ENCODE data around the gene MRPL58. TPM values are rescaled to one million over a fixed set of nuclear protein-coding genes. Genes with fewer than 3 reads are reported as not detected.
A peak's percentile ranks its signal among the peaks of the same experiment; 100 is the strongest.

The MRPL58 gene
- polyA plus RNA-seq (2013), result 24.9 and 25.0 TPM in 2 replicates

GRCh38 chr17:75012346-75013091 lies at the start of gene MRPL58:
Gene MRPL58 (plus strand): TSS chr17:75012670. CDS start chr17:75012687, 17 bp downstream.
- Histone ChIP-seq H3K23ac (ENCODE audit: low read length) (no peak within 1 kb of the TSS), H2BK12ac (ENCODE audit: low read length) (no peak within 1 kb of the TSS), H3K79me2 (ENCODE audit: control insufficient read depth, insufficient read depth, low read length, poor library complexity) (peaks cover 5% of the 10 kb centered on the region), H3K27ac (ENCODE audit: low read depth, low read length) (peak within 1 kb of the TSS; percentile 82), H3K79me1 (ENCODE audit: low read length) (peaks cover 12% of the 10 kb centered on the region), H2AK5ac (ENCODE audit: low read length) (no peak within 1 kb of the TSS), H3K9ac (ENCODE audit: low read length) (peak within 1 kb of the TSS; percentile 78), H4K91ac (ENCODE audit: low read depth, low read length) (peak within 1 kb of the TSS; percentile 90), H3K14ac (ENCODE audit: low read length) (peak within 1 kb of the TSS; percentile 89), H3K4me3 (ENCODE audit: low read depth, low read length) (peak within 1 kb of the TSS; percentile 86), H3K9me3 (ENCODE audit: insufficient read depth, low read depth, low read length) (no peaks in the 10 kb centered on the region), H3K4me2 (ENCODE audit: low read length) (peak within 1 kb of the TSS; percentile 85), H4K8ac (ENCODE audit: low read depth, low read length) (peak within 1 kb of the TSS; percentile 98), H4K12ac (ENCODE audit: low read depth, low read length) (peak within 1 kb of the TSS; percentile 97), H3K4me1 (ENCODE audit: control insufficient read depth in 1 of 2, insufficient read depth in 2 of 2, low read length in 2 of 2) (peaks cover 15 to 23% of the 10 kb centered on the region in 2 experiments), H2BK5ac (ENCODE audit: low read depth, low read length, poor library complexity) (peak within 1 kb of the TSS; percentile 87), H2AFZ (ENCODE audit: insufficient read depth, low read length, poor library complexity) (peak within 1 kb of the TSS; percentile 97), H2BK120ac (ENCODE audit: insufficient read depth, low read length, poor library complexity) (peak within 1 kb of the TSS; percentile 90), H3K4ac (ENCODE audit: low read depth, low read length) (peak within 1 kb of the TSS; percentile 71), H3K18ac (ENCODE audit: low read length) (peak within 1 kb of the TSS; percentile 85), H3K36me3 (ENCODE audit: control insufficient read depth in 1 of 2, insufficient read depth in 2 of 2, low read length in 2 of 2) (peaks cover 0 to 2% of the 10 kb centered on the region in 2 experiments), H3K27me3 (ENCODE audit: insufficient read depth, low read length) (no peaks in the 10 kb centered on the region)
- no CpG with 5 or more reads among the region's 63 CpGs for WGBS (ENCODE audit: extremely low coverage, insufficient coverage, insufficient read length)
- DNase-seq, result peak; percentile 67 to 86

DNA sequence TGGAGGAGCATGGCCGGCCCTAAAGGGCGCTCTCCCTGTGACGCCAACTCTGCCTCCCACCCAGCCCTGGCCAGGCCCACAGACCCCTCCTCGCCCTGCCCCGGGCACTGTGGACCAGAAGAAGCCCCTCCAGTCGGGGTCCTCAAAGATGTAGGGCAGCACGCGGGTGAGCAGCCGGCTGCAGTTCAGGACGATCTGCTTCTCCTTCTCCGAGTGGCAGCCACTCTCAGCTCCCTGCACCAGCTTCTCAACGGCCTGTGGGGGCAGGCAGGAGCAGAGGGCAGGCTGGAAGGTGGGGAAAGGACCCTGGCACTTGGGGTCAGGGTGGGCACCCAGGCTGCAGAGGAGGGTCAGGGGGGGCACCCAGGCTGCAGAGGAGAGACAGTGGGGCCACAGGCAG lies 48.8 kb upstream of the MRPL58 start:
- H4K91ac ChIP-seq (ENCODE audit: low read depth, low read length), result no peak overlapping the region
- H3K18ac ChIP-seq (ENCODE audit: low read length), result no peak overlapping the region
- H3K79me1 ChIP-seq (ENCODE audit: low read length), result peaks cover 2% of the 10 kb centered on the region
- H3K9ac ChIP-seq (ENCODE audit: low read length), result no peak overlapping the region
- H3K27me3 ChIP-seq (ENCODE audit: insufficient read depth, low read length), result no peaks in the 10 kb centered on the region
- H3K4me1 ChIP-seq (ENCODE audit: control insufficient read depth in 1 of 2, insufficient read depth in 2 of 2, low read length in 2 of 2), result peaks cover 7 to 8% of the 10 kb centered on the region in 2 experiments
- no CpG with 5 or more reads among the region's 12 CpGs for WGBS (ENCODE audit: extremely low coverage, insufficient coverage, insufficient read length)
- H3K27ac ChIP-seq (ENCODE audit: low read depth, low read length), result no peak overlapping the region
- no peaks in the 10 kb centered on the region for H3K79me2 ChIP-seq (ENCODE audit: control insufficient read depth, insufficient read depth, low read length, poor library complexity)
- no peak overlapping the region for H3K4me2 ChIP-seq (ENCODE audit: low read length)
- H2AK5ac ChIP-seq (ENCODE audit: low read length), result no peak overlapping the region
- DNase-seq, result no peak
- no peak overlapping the region for H2BK120ac ChIP-seq (ENCODE audit: insufficient read depth, low read length, poor library complexity)
- H3K4ac ChIP-seq (ENCODE audit: low read depth, low read length), result no peak overlapping the region
- no peak overlapping the region for H3K23ac ChIP-seq (ENCODE audit: low read length)
- H4K12ac ChIP-seq (ENCODE audit: low read depth, low read length), result no peak overlapping the region
- peaks cover 4% of the 10 kb centered on the region for H3K9me3 ChIP-seq (ENCODE audit: insufficient read depth, low read depth, low read length)
- no peak overlapping the region for H3K4me3 ChIP-seq (ENCODE audit: low read depth, low read length)
- H3K14ac ChIP-seq (ENCODE audit: low read length), result no peak overlapping the region
- no peak overlapping the region for H2AFZ ChIP-seq (ENCODE audit: insufficient read depth, low read length, poor library complexity)
- no peak overlapping the region for H4K8ac ChIP-seq (ENCODE audit: low read depth, low read length)
- H2BK5ac ChIP-seq (ENCODE audit: low read depth, low read length, poor library complexity), result no peak overlapping the region
- no peak overlapping the region for H2BK12ac ChIP-seq (ENCODE audit: low read length)
- H3K36me3 ChIP-seq (ENCODE audit: control insufficient read depth in 1 of 2, insufficient read depth in 2 of 2, low read length in 2 of 2), result no peaks in the 10 kb centered on the region

- H3K18ac ChIP-seq (ENCODE audit: low read length), result no peak overlapping the region
- no peak overlapping the region for H3K4me2 ChIP-seq (ENCODE audit: low read length)
- no peak overlapping the region for H2AFZ ChIP-seq (ENCODE audit: insufficient read depth, low read length, poor library complexity)
- H4K8ac ChIP-seq (ENCODE audit: low read depth, low read length), result no peak overlapping the region
- H2BK12ac ChIP-seq (ENCODE audit: low read length), result no peak overlapping the region
- no CpG with 5 or more reads among the region's 12 CpGs for WGBS (ENCODE audit: extremely low coverage, insufficient coverage, insufficient read length)
- H3K36me3 ChIP-seq (ENCODE audit: control insufficient read depth in 1 of 2, insufficient read depth in 2 of 2, low read length in 2 of 2), result no peaks in the 10 kb centered on the region
- no peak overlapping the region for H3K9ac ChIP-seq (ENCODE audit: low read length)
- H3K4me3 ChIP-seq (ENCODE audit: low read depth, low read length), result no peak overlapping the region
- H3K9me3 ChIP-seq (ENCODE audit: insufficient read depth, low read depth, low read length), result peaks cover 4% of the 10 kb centered on the region
- peaks cover 4% of the 10 kb centered on the region for H3K79me1 ChIP-seq (ENCODE audit: low read length)
- H2BK120ac ChIP-seq (ENCODE audit: insufficient read depth, low read length, poor library complexity), result no peak overlapping the region
- H3K4ac ChIP-seq (ENCODE audit: low read depth, low read length), result no peak overlapping the region
- H3K27me3 ChIP-seq (ENCODE audit: insufficient read depth, low read length), result no peaks in the 10 kb centered on the region
- H4K91ac ChIP-seq (ENCODE audit: low read depth, low read length), result no peak overlapping the region
- H3K14ac ChIP-seq (ENCODE audit: low read length), result no peak overlapping the region
- DNase-seq, result no peak
- peaks cover 10 to 11% of the 10 kb centered on the region in 2 experiments for H3K4me1 ChIP-seq (ENCODE audit: control insufficient read depth in 1 of 2, insufficient read depth in 2 of 2, low read length in 2 of 2)
- no peak overlapping the region for H3K27ac ChIP-seq (ENCODE audit: low read depth, low read length)
- no peak overlapping the region for H2BK5ac ChIP-seq (ENCODE audit: low read depth, low read length, poor library complexity)
- H2AK5ac ChIP-seq (ENCODE audit: low read length), result no peak overlapping the region
- no peak overlapping the region for H3K23ac ChIP-seq (ENCODE audit: low read length)
- no peak overlapping the region for H4K12ac ChIP-seq (ENCODE audit: low read depth, low read length)
- no peaks in the 10 kb centered on the region for H3K79me2 ChIP-seq (ENCODE audit: control insufficient read depth, insufficient read depth, low read length, poor library complexity)
These were observed 48.2 kb upstream of the MRPL58 start for GRCh38 chr17:74964246-74964761.

DNA sequence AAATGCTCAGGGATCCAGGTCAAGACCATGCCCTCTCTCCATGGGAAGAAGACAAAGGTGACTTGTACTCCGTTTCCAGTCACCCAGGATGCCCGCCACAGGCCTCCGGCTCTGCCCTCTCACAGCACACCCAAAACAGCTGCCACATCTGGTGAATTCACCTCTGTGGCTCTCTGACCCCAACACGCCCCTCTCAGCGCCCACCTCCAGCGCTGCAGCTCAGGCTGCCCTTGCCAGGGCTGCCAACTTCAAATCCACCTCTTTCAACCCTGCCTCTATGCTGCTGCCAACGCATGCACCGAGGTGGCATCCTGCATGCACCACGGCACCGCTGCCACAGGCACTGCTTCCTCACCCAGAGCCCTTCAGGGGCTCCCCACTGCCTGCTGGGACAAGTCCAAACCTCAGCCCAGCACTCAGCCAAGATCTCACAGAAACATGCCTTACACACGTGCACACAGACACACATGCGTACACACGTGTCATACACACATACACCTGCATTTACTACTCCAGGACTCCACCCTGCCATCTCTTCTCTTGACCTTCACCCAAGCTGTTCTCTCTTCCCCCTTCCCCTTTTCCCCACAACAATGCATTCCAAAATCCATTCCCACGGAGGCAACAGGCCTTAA lies 47.4 kb upstream of the MRPL58 start:
- H3K27ac ChIP-seq (ENCODE audit: low read depth, low read length), result no peak overlapping the region

More for the DNA sequence above, 47.4 kb upstream of the MRPL58 start:
- Histone ChIP-seq H4K8ac (ENCODE audit: low read depth, low read length) (no peak overlapping the region), H3K9ac (ENCODE audit: low read length) (no peak overlapping the region), H3K4me3 (ENCODE audit: low read depth, low read length) (no peak overlapping the region), H3K4me2 (ENCODE audit: low read length) (no peak overlapping the region), H2BK120ac (ENCODE audit: insufficient read depth, low read length, poor library complexity) (no peak overlapping the region), H3K9me3 (ENCODE audit: insufficient read depth, low read depth, low read length) (peaks cover 4% of the 10 kb centered on the region), H3K4me1 (ENCODE audit: control insufficient read depth in 1 of 2, insufficient read depth in 2 of 2, low read length in 2 of 2) (peaks cover 10 to 11% of the 10 kb centered on the region in 2 experiments), H2BK5ac (ENCODE audit: low read depth, low read length, poor library complexity) (no peak overlapping the region), H4K91ac (ENCODE audit: low read depth, low read length) (no peak overlapping the region), H3K14ac (ENCODE audit: low read length) (no peak overlapping the region), H4K12ac (ENCODE audit: low read depth, low read length) (no peak overlapping the region), H3K79me2 (ENCODE audit: control insufficient read depth, insufficient read depth, low read length, poor library complexity) (no peaks in the 10 kb centered on the region), H3K4ac (ENCODE audit: low read depth, low read length) (no peak overlapping the region), H3K36me3 (ENCODE audit: control insufficient read depth in 1 of 2, insufficient read depth in 2 of 2, low read length in 2 of 2) (no peaks in the 10 kb centered on the region), H3K23ac (ENCODE audit: low read length) (no peak overlapping the region), H3K18ac (ENCODE audit: low read length) (no peak overlapping the region), H3K27me3 (ENCODE audit: insufficient read depth, low read length) (no peaks in the 10 kb centered on the region), H3K79me1 (ENCODE audit: low read length) (peaks cover 4% of the 10 kb centered on the region), H2AK5ac (ENCODE audit: low read length) (no peak overlapping the region), H2AFZ (ENCODE audit: insufficient read depth, low read length, poor library complexity) (no peak overlapping the region), H2BK12ac (ENCODE audit: low read length) (no peak overlapping the region)
- WGBS (ENCODE audit: extremely low coverage, insufficient coverage, insufficient read length), result no CpG with 5 or more reads among the region's 14 CpGs
- no peak for DNase-seq
